ENCODE data around the gene DFFA.

Gene DFFA

DNA sequence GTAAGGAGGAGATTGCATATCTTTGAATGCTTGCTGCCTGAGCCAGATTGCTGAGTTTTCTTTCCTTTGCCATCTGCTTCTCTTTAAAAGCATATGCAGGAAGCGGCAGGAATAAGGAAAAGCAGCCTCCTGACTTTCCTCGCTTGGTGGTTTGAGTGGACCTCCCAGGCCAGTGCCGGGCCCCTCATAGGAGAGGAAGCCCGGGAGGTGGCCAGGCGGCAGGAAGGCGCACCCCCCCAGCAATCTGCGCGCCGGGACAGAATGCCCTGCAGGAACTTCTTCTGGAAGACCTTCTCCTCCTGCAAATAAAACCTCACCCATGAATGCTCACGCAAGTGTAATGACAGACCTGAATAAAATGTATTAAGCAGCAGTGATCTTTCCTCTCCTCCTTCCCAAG is 21.0 kb downstream of the DFFA start:
- H3K27ac ChIP-seq (ENCODE audit: low read length), result no peak overlapping the region
- H3K27me3 ChIP-seq (ENCODE audit: insufficient read depth, low read length), result no peaks in the 10 kb centered on the region
- no peaks in the 10 kb centered on the region for H3K9me3 ChIP-seq (ENCODE audit: insufficient read depth, low read depth, low read length)
- peaks cover 10% of the 10 kb centered on the region; the same call in 1 of the 2 replicates for H3K4me1 ChIP-seq (ENCODE audit: insufficient read depth, low read length)
- H3K36me3 ChIP-seq (ENCODE audit: insufficient read depth, low read depth, low read length), result no peaks in the 10 kb centered on the region
- 0 out of 2 replicates have a peak overlapping the region, but pooled peaks have one; percentile 3 for H3K9ac ChIP-seq (ENCODE audit: low read depth, low read length)
- H3K4me3 ChIP-seq (ENCODE audit: low read length), result 0 out of 2 replicates have a peak overlapping the region, but pooled peaks have one; percentile 17

DNA sequence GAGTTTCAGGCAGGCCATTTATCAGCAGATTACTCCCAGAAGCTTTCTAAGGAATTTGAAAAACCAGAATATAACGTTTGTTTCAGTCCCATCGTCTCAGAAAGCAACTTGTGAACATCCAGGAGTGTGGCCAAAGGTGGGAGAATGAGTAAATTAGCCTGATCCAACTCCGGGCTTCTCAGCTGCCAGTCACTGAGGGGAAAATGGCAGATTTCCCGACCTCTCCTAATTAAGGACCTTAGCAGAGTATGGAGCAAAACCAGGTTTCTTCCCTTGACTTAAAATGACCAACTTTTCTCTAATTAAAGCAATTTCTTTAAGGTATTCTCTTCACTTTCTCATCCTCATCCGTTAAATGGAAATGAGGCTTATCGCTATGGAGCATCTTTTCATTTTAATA is 21.5 kb downstream of the DFFA start:
- Histone ChIP-seq H3K4me3 (ENCODE audit: low read length) (no peak overlapping the region), H3K27ac (ENCODE audit: low read length) (no peak overlapping the region), H3K9me3 (ENCODE audit: insufficient read depth, low read depth, low read length) (no peaks in the 10 kb centered on the region), H3K36me3 (ENCODE audit: insufficient read depth, low read depth, low read length) (no peaks in the 10 kb centered on the region), H3K4me1 (ENCODE audit: insufficient read depth, low read length) (peaks cover 10% of the 10 kb centered on the region; the same call in 1 of the 2 replicates), H3K9ac (ENCODE audit: low read depth, low read length) (0 out of 2 replicates have a peak overlapping the region, but pooled peaks have one; percentile 3), H3K27me3 (ENCODE audit: insufficient read depth, low read length) (no peaks in the 10 kb centered on the region)

DNA sequence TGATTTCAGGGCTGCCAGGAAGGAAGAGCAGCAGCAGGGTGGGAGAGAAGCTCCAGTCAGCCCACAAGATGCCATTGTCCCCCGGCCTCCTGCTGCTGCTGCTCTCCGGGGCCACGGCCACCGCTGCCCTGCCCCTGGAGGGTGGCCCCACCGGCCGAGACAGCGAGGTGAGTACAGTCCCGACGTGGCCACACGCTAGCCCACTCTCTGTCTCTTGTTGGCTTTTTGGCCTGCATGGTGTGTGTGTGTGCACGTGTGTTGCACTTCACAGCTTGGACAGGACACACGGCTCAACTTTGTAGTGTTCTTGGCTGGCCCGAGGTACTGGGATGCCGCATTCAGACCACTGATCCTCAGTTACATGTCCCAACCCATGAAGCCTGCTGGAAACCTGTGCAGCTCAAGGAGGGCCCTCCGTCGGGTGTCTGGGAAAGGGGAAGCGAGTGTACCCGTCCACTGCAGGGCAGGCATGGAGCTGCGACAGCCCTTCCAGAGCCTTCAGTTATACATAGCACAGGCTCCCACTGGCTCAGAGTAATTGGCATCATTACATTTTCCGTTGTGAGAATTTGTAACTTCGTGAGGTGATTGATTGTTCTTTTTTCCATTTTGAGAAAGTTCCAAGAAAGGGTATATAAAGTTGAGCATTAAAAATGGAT is 22.0 kb downstream of the DFFA start:
- Histone ChIP-seq H3K4me3 (ENCODE audit: low read length) (no peak overlapping the region), H3K36me3 (ENCODE audit: insufficient read depth, low read depth, low read length) (no peaks in the 10 kb centered on the region), H3K9ac (ENCODE audit: low read depth, low read length) (no peak overlapping the region), H3K4me1 (ENCODE audit: insufficient read depth, low read length) (peaks cover 10% of the 10 kb centered on the region; the same call in 1 of the 2 replicates), H3K27ac (ENCODE audit: low read length) (no peak overlapping the region), H3K27me3 (ENCODE audit: insufficient read depth, low read length) (no peaks in the 10 kb centered on the region), H3K9me3 (ENCODE audit: insufficient read depth, low read depth, low read length) (no peaks in the 10 kb centered on the region)

DNA sequence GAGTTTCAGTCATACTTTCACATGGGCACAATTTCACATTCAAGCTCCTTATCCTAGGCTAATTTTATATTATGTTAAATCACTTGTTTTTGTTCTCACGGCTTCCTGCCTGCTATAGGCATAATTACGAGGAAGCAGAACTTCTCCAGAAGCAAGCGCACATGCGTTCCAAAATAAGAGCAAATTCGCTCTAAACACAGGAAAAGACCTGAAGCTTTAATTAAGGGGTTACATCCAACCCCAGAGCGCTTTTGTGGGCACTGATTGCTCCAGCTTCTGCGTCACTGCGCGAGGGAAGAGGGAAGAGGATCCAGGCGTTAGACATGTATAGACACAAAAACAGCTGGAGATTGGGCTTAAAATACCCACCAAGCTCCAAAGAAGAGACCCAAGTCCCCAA is 22.6 kb downstream of the DFFA start, which contains the start of gene CORT:
Gene CORT, plus strand, starts transcription at position 281 of the 400 bp plus-strand sequence. CDS start 193 bp downstream, outside the sequence.
- Histone ChIP-seq H3K27me3 (ENCODE audit: insufficient read depth, low read length) (no peaks in the 10 kb centered on the region), H3K9ac (ENCODE audit: low read depth, low read length) (no peak within 1 kb of the TSS), H3K4me1 (ENCODE audit: insufficient read depth, low read length) (peaks cover 10% of the 10 kb centered on the region; the same call in 1 of the 2 replicates), H3K4me3 (ENCODE audit: low read length) (no peak within 1 kb of the TSS), H3K27ac (ENCODE audit: low read length) (no peak within 1 kb of the TSS), H3K36me3 (ENCODE audit: insufficient read depth, low read depth, low read length) (no peaks in the 10 kb centered on the region), H3K9me3 (ENCODE audit: insufficient read depth, low read depth, low read length) (no peaks in the 10 kb centered on the region)

DNA sequence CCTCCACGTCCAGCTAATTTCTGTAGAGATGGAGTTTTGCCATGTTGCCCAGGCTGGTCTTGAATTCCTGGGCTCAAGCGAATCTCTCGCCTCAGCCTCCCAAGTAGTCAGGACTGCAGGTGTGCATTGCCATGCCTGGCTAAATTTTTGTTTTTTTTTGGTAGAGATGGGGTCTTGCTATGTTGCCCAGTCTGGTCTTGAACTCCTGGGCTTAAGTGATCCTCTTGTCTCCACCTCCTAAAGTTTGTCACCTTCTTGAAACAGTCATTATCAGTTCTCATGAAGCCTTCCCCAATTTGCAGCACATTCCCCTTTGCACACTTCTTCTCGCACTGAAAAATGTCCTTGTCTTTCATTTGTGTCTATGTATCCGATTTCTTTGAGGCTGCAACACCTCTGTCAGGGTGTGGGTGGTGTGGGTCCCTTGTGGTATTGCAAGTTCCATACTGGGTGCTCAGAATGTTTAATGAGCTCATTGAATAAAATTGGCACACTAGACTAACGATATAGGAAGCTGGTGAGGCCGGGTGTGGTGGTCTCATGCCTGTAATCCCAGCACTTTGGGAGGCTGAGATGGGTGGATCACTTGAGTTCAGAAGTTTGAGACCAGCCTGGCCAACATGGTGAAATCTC is 25.4 kb downstream of the DFFA start:
- H3K4me1 ChIP-seq (ENCODE audit: insufficient read depth, low read length), result peaks cover 10% of the 10 kb centered on the region; the same call in 1 of the 2 replicates
- no peaks in the 10 kb centered on the region for H3K9me3 ChIP-seq (ENCODE audit: insufficient read depth, low read depth, low read length)
- H3K36me3 ChIP-seq (ENCODE audit: insufficient read depth, low read depth, low read length), result no peaks in the 10 kb centered on the region
- no peak overlapping the region for H3K9ac ChIP-seq (ENCODE audit: low read depth, low read length)
- H3K27ac ChIP-seq (ENCODE audit: low read length), result no peak overlapping the region
- no peaks in the 10 kb centered on the region for H3K27me3 ChIP-seq (ENCODE audit: insufficient read depth, low read length)
- H3K4me3 ChIP-seq (ENCODE audit: low read length), result no peak overlapping the region

DNA sequence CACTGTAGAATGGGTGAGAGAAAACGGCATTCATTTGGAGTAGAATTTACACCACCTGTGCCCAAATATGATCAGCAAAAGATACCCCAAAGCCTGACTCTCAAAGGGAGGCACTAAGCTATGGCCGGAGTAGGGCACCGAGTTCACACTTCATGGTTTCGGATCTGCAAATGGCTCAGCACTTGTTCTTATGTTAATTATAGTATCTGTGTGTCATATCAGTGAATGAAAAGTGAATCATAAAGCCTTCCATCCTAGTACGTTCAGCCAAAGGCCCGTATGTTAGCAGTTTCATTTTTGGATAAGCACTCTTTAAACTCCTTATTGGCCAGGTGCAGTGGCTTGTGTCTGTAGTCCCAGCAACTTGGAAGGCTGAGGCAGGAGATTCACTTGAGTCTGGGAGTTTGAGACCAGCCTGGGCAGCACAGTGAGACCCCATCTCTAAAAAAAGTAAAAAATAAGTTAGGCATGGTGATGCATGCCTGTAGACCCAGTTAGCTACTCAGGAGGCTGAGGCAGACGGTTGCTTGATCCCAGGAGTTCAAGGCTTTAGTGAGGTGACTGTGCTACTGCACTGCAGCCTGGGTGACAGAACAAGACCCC is 27.4 kb downstream of the DFFA start:
- H3K27me3 ChIP-seq (ENCODE audit: insufficient read depth, low read length), result no peaks in the 10 kb centered on the region
- no peak overlapping the region for H3K27ac ChIP-seq (ENCODE audit: low read length)
- H3K9me3 ChIP-seq (ENCODE audit: insufficient read depth, low read depth, low read length), result no peaks in the 10 kb centered on the region
- H3K4me1 ChIP-seq (ENCODE audit: insufficient read depth, low read length), result no peaks in the 10 kb centered on the region
- no peak overlapping the region for H3K9ac ChIP-seq (ENCODE audit: low read depth, low read length)
- H3K36me3 ChIP-seq (ENCODE audit: insufficient read depth, low read depth, low read length), result no peaks in the 10 kb centered on the region
- H3K4me3 ChIP-seq (ENCODE audit: low read length), result no peak overlapping the region

DNA sequence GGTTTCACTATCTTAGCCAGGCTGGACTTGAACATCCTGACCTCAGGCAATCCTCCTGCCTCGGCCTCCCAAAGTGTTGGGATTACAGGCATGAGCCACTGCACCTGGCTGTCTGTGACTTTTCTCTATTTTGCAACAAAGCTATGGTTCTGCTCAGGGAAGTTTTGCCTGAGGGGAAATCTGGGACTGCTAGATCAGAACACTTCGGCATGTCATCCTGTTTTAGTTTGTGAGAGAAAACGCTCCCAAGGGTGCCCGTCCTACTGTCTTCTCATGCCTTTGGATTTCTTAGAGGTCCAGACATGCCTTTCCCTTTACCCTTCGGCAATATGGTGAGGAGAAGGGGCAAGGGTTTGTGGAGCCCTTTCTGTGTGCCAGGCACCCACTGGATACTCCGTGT is 28.1 kb downstream of the DFFA start:
- Histone ChIP-seq H3K27me3 (ENCODE audit: insufficient read depth, low read length) (no peaks in the 10 kb centered on the region), H3K4me3 (ENCODE audit: low read length) (no peak overlapping the region), H3K9me3 (ENCODE audit: insufficient read depth, low read depth, low read length) (no peaks in the 10 kb centered on the region), H3K9ac (ENCODE audit: low read depth, low read length) (no peak overlapping the region), H3K4me1 (ENCODE audit: insufficient read depth, low read length) (no peaks in the 10 kb centered on the region), H3K27ac (ENCODE audit: low read length) (no peak overlapping the region), H3K36me3 (ENCODE audit: insufficient read depth, low read depth, low read length) (no peaks in the 10 kb centered on the region)

DNA sequence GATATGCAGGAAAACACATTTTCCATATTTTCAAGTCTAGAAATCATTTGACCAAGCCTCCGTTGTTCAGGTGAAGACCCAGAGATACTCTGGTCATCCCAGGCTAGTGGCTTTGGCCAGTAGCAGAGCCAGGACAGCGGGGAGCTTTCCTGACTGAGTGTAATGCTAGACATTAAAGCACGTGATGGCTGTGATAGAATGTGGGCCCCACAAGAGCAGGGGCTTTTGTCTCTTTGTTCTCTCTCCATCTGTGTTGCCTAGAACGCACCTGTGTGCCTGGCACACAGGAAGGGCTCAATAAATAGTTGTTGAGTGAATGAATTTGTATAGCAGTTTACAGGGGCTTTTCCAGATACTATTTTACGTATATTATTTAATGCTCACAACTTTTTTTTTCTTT is 31.5 kb downstream of the DFFA start:
- Histone ChIP-seq H3K27me3 (ENCODE audit: insufficient read depth, low read length) (no peaks in the 10 kb centered on the region), H3K9me3 (ENCODE audit: insufficient read depth, low read depth, low read length) (no peaks in the 10 kb centered on the region), H3K36me3 (ENCODE audit: insufficient read depth, low read depth, low read length) (no peaks in the 10 kb centered on the region), H3K4me3 (ENCODE audit: low read length) (no peak overlapping the region), H3K9ac (ENCODE audit: low read depth, low read length) (no peak overlapping the region), H3K4me1 (ENCODE audit: insufficient read depth, low read length) (no peaks in the 10 kb centered on the region), H3K27ac (ENCODE audit: low read length) (no peak overlapping the region)

DNA sequence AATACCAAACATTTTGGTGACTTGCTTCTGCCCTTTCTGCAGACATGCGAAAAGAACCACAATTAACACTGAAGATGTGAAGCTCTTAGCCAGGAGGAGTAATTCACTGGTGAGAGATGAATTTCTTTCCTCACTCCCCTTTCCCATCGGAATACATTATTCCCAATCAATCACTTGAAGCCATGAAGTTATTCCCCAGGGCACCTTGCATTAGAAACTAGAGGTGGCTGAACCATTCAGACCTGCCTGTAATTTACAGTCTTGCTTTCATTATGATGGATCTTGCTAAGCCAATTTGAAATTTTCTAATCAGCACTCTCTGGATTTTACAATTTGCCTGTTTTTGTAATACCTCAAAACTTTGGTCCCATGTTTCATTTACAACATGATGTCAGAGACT is 32.0 kb downstream of the DFFA start:
- Histone ChIP-seq H3K27ac (ENCODE audit: low read length) (no peak overlapping the region), H3K36me3 (ENCODE audit: insufficient read depth, low read depth, low read length) (no peaks in the 10 kb centered on the region), H3K27me3 (ENCODE audit: insufficient read depth, low read length) (no peaks in the 10 kb centered on the region), H3K9ac (ENCODE audit: low read depth, low read length) (no peak overlapping the region), H3K9me3 (ENCODE audit: insufficient read depth, low read depth, low read length) (no peaks in the 10 kb centered on the region), H3K4me3 (ENCODE audit: low read length) (no peak overlapping the region), H3K4me1 (ENCODE audit: insufficient read depth, low read length) (no peaks in the 10 kb centered on the region)

DNA sequence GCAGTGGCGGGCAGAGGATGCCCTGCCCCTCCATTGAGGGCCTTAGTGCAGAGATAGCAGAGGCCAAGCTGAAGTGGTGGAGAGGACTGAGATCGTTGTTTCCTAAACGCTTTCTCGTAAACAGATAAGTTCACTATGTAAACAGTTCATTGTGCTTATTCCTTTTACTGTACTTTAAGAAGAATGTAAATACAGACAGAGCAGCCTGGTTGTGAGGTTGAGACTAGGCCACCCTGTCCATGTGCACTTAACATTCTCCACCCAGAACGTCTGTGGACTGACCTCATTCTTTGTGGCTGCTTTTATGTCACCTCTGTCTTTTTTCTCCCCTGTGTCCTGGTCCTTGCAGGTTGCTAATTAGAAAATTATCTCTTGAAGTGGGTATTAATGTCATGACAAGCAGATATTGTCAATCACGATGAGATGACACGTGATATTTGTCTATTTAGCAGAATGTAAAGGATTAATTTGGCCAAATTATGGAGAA is 33.6 kb downstream of the DFFA start:
- no peaks in the 10 kb centered on the region; the same call in 1 of the 2 replicates for H3K36me3 ChIP-seq (ENCODE audit: insufficient read depth, low read depth, low read length)
- no peak overlapping the region for H3K9ac ChIP-seq (ENCODE audit: low read depth, low read length)
- no peaks in the 10 kb centered on the region for H3K4me1 ChIP-seq (ENCODE audit: insufficient read depth, low read length)
- H3K9me3 ChIP-seq (ENCODE audit: insufficient read depth, low read depth, low read length), result no peaks in the 10 kb centered on the region
- H3K27me3 ChIP-seq (ENCODE audit: insufficient read depth, low read length), result no peaks in the 10 kb centered on the region
- H3K4me3 ChIP-seq (ENCODE audit: low read length), result no peak overlapping the region
- H3K27ac ChIP-seq (ENCODE audit: low read length), result no peak overlapping the region

DNA sequence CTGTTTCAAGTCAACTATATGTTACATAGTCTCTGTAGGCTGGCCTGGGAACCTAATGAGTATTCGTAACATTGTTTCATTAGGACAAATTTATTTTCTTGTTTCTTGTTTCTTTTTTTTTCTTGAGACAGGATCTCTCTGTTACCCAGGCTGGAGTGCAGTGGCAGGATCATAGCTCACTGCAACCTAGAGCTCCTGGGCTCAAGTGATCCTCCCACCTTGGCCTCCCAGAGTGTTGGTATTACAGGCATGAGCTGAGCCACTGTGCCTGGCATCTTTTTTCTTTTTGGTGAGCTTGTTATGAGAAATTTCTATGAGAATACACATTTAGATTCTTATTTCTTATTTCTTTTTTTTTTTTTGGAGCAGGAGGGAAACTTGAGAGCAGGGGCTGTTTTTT is 35.3 kb downstream of the DFFA start:
- Histone ChIP-seq H3K9me3 (ENCODE audit: insufficient read depth, low read depth, low read length) (no peaks in the 10 kb centered on the region), H3K27ac (ENCODE audit: low read length) (no peak overlapping the region)

More for the DNA sequence above, 35.3 kb downstream of the DFFA start:
- Histone ChIP-seq H3K27me3 (ENCODE audit: insufficient read depth, low read length) (no peaks in the 10 kb centered on the region), H3K9ac (ENCODE audit: low read depth, low read length) (no peak overlapping the region), H3K4me3 (ENCODE audit: low read length) (no peak overlapping the region), H3K4me1 (ENCODE audit: insufficient read depth, low read length) (no peaks in the 10 kb centered on the region; the same call in 1 of the 2 replicates), H3K36me3 (ENCODE audit: insufficient read depth, low read depth, low read length) (no peaks in the 10 kb centered on the region; the same call in 1 of the 2 replicates)
